IMR-90 (cell line): ENCODE data around the gene ATP6V0C. TPM values are rescaled to one million over a fixed set of nuclear protein-coding genes. Genes with fewer than 3 reads are reported as not detected.
A peak's percentile ranks its signal among the peaks of the same experiment; 100 is the strongest.

Experiments
- ATAC-seq: fragments of 200-7000 bp; cut with Tn5 transposase; 2 replicates; pipeline ENCODE4 v1.9.1; 2020; ENCODE audit warnings: low read depth, mild to moderate bottlenecking, moderate library complexity
- BruUV-seq: library from RNA; stranded (reverse); fragments of 400-500 nt; replicated peaks from 2 replicates; lab custom pipeline; 2021; lab: Mats Ljungman, UMichigan
- CTCF ChIA-PET: fragments of 300-600 bp; formaldehyde crosslinking; extraction: SDS; loops from one replicate; lab custom pipeline; 2021; ENCODE audit warnings: antibody characterized with exemption; lab: Yijun Ruan, JAX
- POLR2A ChIA-PET: fragments of 300-600 bp; sonication (Branson Sonifier 250); formaldehyde crosslinking; loops from one replicate; lab custom pipeline; 2022; ENCODE audit warnings: antibody characterized with exemption; ENCODE audit not compliant: unreplicated experiment; lab: Charles Lee
- DNase-seq: peaks from one replicate; pipeline ENCODE4 v3.0.0; 2013
- H2AFZ ChIP-seq: replicated peaks from 2 replicates; pipeline ENCODE3; 2013; ENCODE audit warnings: low read length, mild to moderate bottlenecking; ENCODE audit not compliant: poor library complexity
- H2AK5ac ChIP-seq: 2 replicates; pipeline ENCODE4 v1.6.1; 2013; ENCODE audit warnings: low read depth, low read length, inconsistent platforms
- H2AK9ac ChIP-seq: replicated peaks from 2 replicates; pipeline ENCODE3; 2013; ENCODE audit warnings: mild to moderate bottlenecking, low read depth, low read length, moderate library complexity; ENCODE audit not compliant: poor library complexity
- H2BK120ac ChIP-seq: 2 replicates; pipeline ENCODE4 v1.6.1; 2013; ENCODE audit warnings: low read depth, low read length, inconsistent platforms
- H2BK15ac ChIP-seq: 3 replicates; pipeline ENCODE4 v1.6.1; 2013; ENCODE audit warnings: low read depth, low read length, inconsistent platforms
- H2BK20ac ChIP-seq: 2 replicates; pipeline ENCODE4 v1.6.1; 2013; ENCODE audit warnings: low read depth, mild to moderate bottlenecking, inconsistent platforms, low read length, moderate library complexity
- H2BK5ac ChIP-seq: 2 replicates; pipeline ENCODE4 v1.6.1; 2013; ENCODE audit warnings: mild to moderate bottlenecking, low read depth, low read length, inconsistent platforms; ENCODE audit not compliant: poor library complexity, severe bottlenecking
- H3K14ac ChIP-seq: replicated peaks from 2 replicates; pipeline ENCODE4 v1.6.1; 2013; ENCODE audit warnings: low read depth, low read length, inconsistent platforms
- H3K18ac ChIP-seq: 2 replicates; pipeline ENCODE4 v1.6.1; 2013; ENCODE audit warnings: low read depth, low read length, control low read depth
- H3K23ac ChIP-seq: 2 replicates; pipeline ENCODE4 v1.6.1; 2013; ENCODE audit warnings: low read depth, low read length, inconsistent platforms
- H3K27ac ChIP-seq: 2 replicates; pipeline ENCODE4 v1.5.1; 2013; ENCODE audit warnings: mild to moderate bottlenecking, control low read depth, low read length; ENCODE audit not compliant: insufficient read depth
- H3K27me3 ChIP-seq: 2 replicates; pipeline ENCODE4 v1.6.1; 2013; ENCODE audit warnings: low read length; ENCODE audit not compliant: control insufficient read depth, insufficient read depth
- H3K36me3 ChIP-seq: 2 replicates; pipeline ENCODE4 v1.6.1; 2013; ENCODE audit warnings: low read length, mixed read lengths; ENCODE audit not compliant: control insufficient read depth, insufficient read depth
- H3K4ac ChIP-seq: 2 replicates; pipeline ENCODE4 v1.6.1; 2013; ENCODE audit warnings: low read depth, low read length, inconsistent platforms
- H3K4me1 ChIP-seq: 2 replicates; pipeline ENCODE4 v1.6.1; 2013; ENCODE audit warnings: low read length, mixed read lengths; ENCODE audit not compliant: control insufficient read depth, insufficient read depth
- H3K4me2 ChIP-seq: 2 replicates; pipeline ENCODE4 v1.6.1; 2013; ENCODE audit warnings: low read depth, mild to moderate bottlenecking, control low read depth, low read length, moderate library complexity
- H3K4me3 ChIP-seq: 2 replicates; pipeline ENCODE4 v1.5.1; 2013; ENCODE audit warnings: low read depth, mild to moderate bottlenecking, control low read depth, low read length, moderate library complexity; ENCODE audit not compliant: insufficient read depth
- H3K56ac ChIP-seq: 2 replicates; pipeline ENCODE4 v1.6.1; 2013; ENCODE audit warnings: low read length, inconsistent platforms; ENCODE audit not compliant: insufficient read depth; ENCODE audit errors: extremely low read depth
- H3K79me1 ChIP-seq, 2 experiments: 2 replicates each; pipeline ENCODE4 v1.6.1; 2013; ENCODE audit warnings: low read length in 2 of 2, inconsistent platforms in 1 of 2, low read depth in 1 of 2
- H3K9ac ChIP-seq: 2 replicates; pipeline ENCODE4 v1.6.1; 2013; ENCODE audit warnings: low read depth, low read length, control low read depth
- H3K9me1 ChIP-seq: 2 replicates; pipeline ENCODE4 v1.6.1; 2013; ENCODE audit warnings: low read length, inconsistent platforms; ENCODE audit not compliant: insufficient read depth
- H3K9me3 ChIP-seq: 2 replicates; pipeline ENCODE4 v1.6.1; 2013; ENCODE audit warnings: low read length; ENCODE audit not compliant: control insufficient read depth, insufficient read depth
- H4K20me1 ChIP-seq: 2 replicates; pipeline ENCODE4 v1.6.1; 2013; ENCODE audit warnings: low read length, inconsistent platforms; ENCODE audit not compliant: insufficient read depth
- H4K5ac ChIP-seq: 2 replicates; pipeline ENCODE4 v1.6.1; 2013; ENCODE audit warnings: mild to moderate bottlenecking, low read depth, low read length, control low read depth
- H4K8ac ChIP-seq, 2 experiments: 2 replicates each; pipeline ENCODE4 v1.6.1; 2013; ENCODE audit warnings: low read depth in 2 of 2, low read length in 2 of 2, control low read depth in 1 of 2, inconsistent platforms in 1 of 2
- H4K91ac ChIP-seq: 2 replicates; pipeline ENCODE4 v1.6.1; 2013; ENCODE audit warnings: low read depth, low read length, inconsistent platforms; ENCODE audit not compliant: insufficient read depth
- FOS ChIP-seq: fragments of 150-350 bp; IDR thresholded peaks from 2 replicates; pipeline ENCODE4 v1.6.1; 2016; ENCODE audit warnings: low read depth, low read length
- MAFK ChIP-seq: IDR thresholded peaks from 2 replicates; pipeline ENCODE4 v1.6.1; 2012; ENCODE audit warnings: low read depth, low read length, improper control_type of control experiment
- MXI1 ChIP-seq: IDR thresholded peaks from 2 replicates; pipeline ENCODE4 v1.6.1; 2012; ENCODE audit warnings: low read depth, mild to moderate bottlenecking, low read length, moderate library complexity, borderline replicate concordance
- RFX5 ChIP-seq: IDR thresholded peaks from 2 replicates; pipeline ENCODE4 v1.8.0; 2012; ENCODE audit warnings: low read depth, mild to moderate bottlenecking, low read length, moderate library complexity
- WGBS, 2 experiments: methylation state at CpG; one replicate each; pipeline versions ENCODE4 v1.1.5 to v1.1.7; 2013; ENCODE audit warnings: missing lambda C conversion rate in 2 of 2; ENCODE audit not compliant: insufficient read length in 1 of 2; ENCODE audit errors: extremely low coverage in 2 of 2; 5-methylcytosine and 5-hydroxymethylcytosine counted together
- dilution Hi-C: fragments of 300-500 bp; cut with HindIII; formaldehyde crosslinking; loops from one replicate; pipeline ENCODE4 v1.14.3; 2018; ENCODE audit warnings: low sequenced_read_pairs; ENCODE audit not compliant: unreplicated experiment
- in situ Hi-C: fragments of 300-500 bp; cut with MboI; formaldehyde crosslinking; loops from 3 replicates; pipeline ENCODE4 v1.14.3; 2019; ENCODE audit warnings: low sequenced_read_pairs, inconsistent platforms, mixed read lengths
- intact Hi-C: fragments of 100-400 bp; cut with micrococcal nuclease; formaldehyde crosslinking; loops from 2 replicates; pipeline ENCODE4 v1.10.0; 2022
- polyA plus RNA-seq, 3 experiments: library from polyadenylated mRNA; depleted of rRNA; stranded (reverse); fragments of >200 nt; gene quantifications; 2 replicates each; pipeline ENCODE4 v1.2.3, GENCODE V29; 2012; ENCODE audit warnings: low replicate concordance in 1 of 3
- total RNA-seq: library from RNA; depleted of rRNA; stranded (reverse); fragments of >200 nt; gene quantifications from 2 replicates; pipeline ENCODE4 v1.2.3, GENCODE V29; 2012

Gene ATP6V0C
- total and polyA plus RNA-seq, 2 of the 4 experiments (the other 2 are of a cell fraction): 8.4 to 107 TPM

DNA sequence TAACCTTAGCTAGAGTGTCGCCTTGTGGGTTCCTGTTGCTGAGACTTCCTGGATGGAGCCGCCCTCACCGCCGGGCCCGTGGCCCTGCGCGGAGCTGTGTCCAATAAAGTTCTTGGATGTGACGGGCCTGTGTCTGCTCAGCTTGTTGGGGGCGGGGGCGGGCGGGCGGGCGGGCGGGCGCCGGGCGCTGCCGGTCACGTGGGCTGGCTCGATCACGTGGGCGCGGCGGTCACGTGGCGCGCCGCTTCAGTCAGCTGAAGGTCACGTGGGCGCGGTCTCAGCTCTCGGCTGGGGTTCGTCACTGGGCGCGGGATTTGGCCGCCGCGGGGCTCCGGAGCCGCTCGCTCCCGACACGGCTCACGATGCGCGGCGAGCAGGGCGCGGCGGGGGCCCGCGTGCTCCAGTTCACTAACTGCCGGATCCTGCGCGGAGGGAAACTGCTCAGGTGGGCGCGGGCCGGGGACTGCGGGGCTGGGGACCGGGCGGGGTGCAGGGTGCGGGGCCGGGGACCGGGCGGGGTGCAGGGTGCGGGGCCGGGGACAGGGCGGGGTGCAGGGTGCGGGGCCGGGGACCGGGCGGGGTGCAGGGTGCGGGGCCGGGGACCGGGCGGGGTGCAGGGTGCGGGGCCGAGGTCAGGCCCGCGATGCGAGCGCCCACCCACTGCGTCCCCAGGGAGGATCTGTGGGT lies 6.5 kb downstream of the ATP6V0C start, which contains the start of gene AMDHD2 (continued):
- peak; percentile 37 for TF ChIP-seq MXI1
- TF ChIP-seq FOS: peak; percentile 99

- dilution Hi-C loops: no loop called here
These were observed 7.2 kb downstream of the ATP6V0C start for GRCh38 chr16:2520784-2521531.

More at GRCh38 chr16:2520784-2521531, 7.2 kb downstream of the ATP6V0C start:
- Histone ChIP-seq H4K91ac (no peak overlapping the region), H3K79me1 (peaks cover 20 to 63% of the 10 kb centered on the region in 2 experiments), H3K36me3 (peaks cover 26% of the 10 kb centered on the region), H3K4me2 (peak overlapping the region; percentile 98), H3K56ac (0 out of 2 replicates have a peak overlapping the region, but pooled peaks have one; percentile 6), H3K4me3 (peak overlapping the region; percentile 61), H3K14ac (peak overlapping the region; percentile 69; the same call in 1 of the 2 replicates), H2BK120ac (no peak overlapping the region), H3K4me1 (peaks cover 11% of the 10 kb centered on the region), H3K27ac (peak overlapping the region; percentile 53), H4K5ac (0 out of 2 replicates have a peak overlapping the region, but pooled peaks have one; percentile 24), H2BK15ac (no peak overlapping the region), H3K23ac (0 out of 2 replicates have a peak overlapping the region, but pooled peaks have one; percentile 66), H3K18ac (no peak overlapping the region), H3K27me3 (no peaks in the 10 kb centered on the region), H3K9me3 (no peaks in the 10 kb centered on the region), H2AK9ac (peak overlapping the region; percentile 96), H2AFZ (peak overlapping the region; percentile 75), H4K20me1 (peaks cover 41% of the 10 kb centered on the region), H2BK20ac (no peak overlapping the region), H3K4ac (0 out of 2 replicates have a peak overlapping the region, but pooled peaks have one; percentile 61), H4K8ac (peak overlapping the region; percentile 20 to 53; a peak in 2 of 4 replicates), H2BK5ac (no peak overlapping the region), H2AK5ac (peak overlapping the region; percentile 63; the same call in 1 of the 2 replicates), H3K9ac (peak overlapping the region; percentile 73), H3K9me1 (peaks cover 14% of the 10 kb centered on the region)
- ATAC-seq (peak; percentile 13), DNase-seq (no peak)
- intact Hi-C loops (no loop called here), in situ Hi-C loops (no loop called here)
- CTCF ChIA-PET: no interaction called here
- POLR2A ChIA-PET: interaction anchor here (1.0 kb wide), 1 partner anchor 9 kb away, joined by 3 read pairs; no protein-coding TSS in a partner anchor
- no TSS peak for BruUV-seq
- 14% methylated on average over 19 of the region's 41 CpGs; no CpG with 5 or more reads in 1 of the 2 experiments for WGBS, 2 experiments
- TF ChIP-seq RFX5 (no peak), MAFK (0 out of 2 replicates have a peak, but pooled peaks have one; percentile 3)
